Endometrial microvascular endothelial cells (primary cell): Measurements from ENCODE around the gene C2CD3. TPM values are rescaled to one million over a fixed set of nuclear protein-coding genes. Genes with fewer than 3 reads are reported as not detected.
"Not testable (repeated sequence)": the region's sequence is repeated elsewhere in the genome, so short reads cannot be mapped to it uniquely, and the experiment has no call there.

ENCODE experiments used
- in situ Hi-C: cut with HindIII; loops from 2 replicates; pipeline ENCODE4 v1.10.0; 2017; ENCODE audit warnings: low sequenced_read_pairs, low pct_unique_long_range_greater_than_20kb; ENCODE audit errors: inconsistent ontology term
- total RNA-seq: library from RNA; depleted of rRNA; stranded (reverse); fragments of >200 nt; gene quantifications from one replicate; pipeline ENCODE4 v1.2.3, GENCODE V29; 2015; ENCODE audit errors: inconsistent ontology term

Gene C2CD3
- total RNA-seq, 1 donor from 2014 or later, result 8.1 TPM

- in situ Hi-C loops, result no loop called here
Measured at GRCh38 chr11:73997120-73997770, 173.6 kb downstream of the C2CD3 start.

GRCh38 chr11:73996161-73996747 is 174.5 kb downstream of the C2CD3 start:
- in situ Hi-C loops, result no loop called here

GRCh38 chr11:73995731-73996130 is 175.1 kb downstream of the C2CD3 start:
- in situ Hi-C loops, result no loop called here

GRCh38 chr11:73995247-73995646 is 175.6 kb downstream of the C2CD3 start:
- in situ Hi-C loops, result no loop called here

- in situ Hi-C loops, result no loop called here
Measured at GRCh38 chr11:73991471-73992006, 179.3 kb downstream of the C2CD3 start.

GRCh38 chr11:73990730-73991129 is 180.1 kb downstream of the C2CD3 start:
- in situ Hi-C loops, result no loop called here

- in situ Hi-C loops, result no loop called here
Measured at GRCh38 chr11:73989156-73989555, 181.6 kb downstream of the C2CD3 start.

- in situ Hi-C loops, result no loop called here
Measured at GRCh38 chr11:73988227-73988626, 182.6 kb downstream of the C2CD3 start.

- in situ Hi-C loops, result not testable (repeated sequence)
Measured at GRCh38 chr11:73985661-73986060, 185.1 kb downstream of the C2CD3 start.

- in situ Hi-C loops, result no loop called here
Measured at GRCh38 chr11:73983741-73984538, 186.9 kb downstream of the C2CD3 start.

- in situ Hi-C loops, result no loop called here
Measured at GRCh38 chr11:73982990-73983740, 187.6 kb downstream of the C2CD3 start.

- in situ Hi-C loops, result no loop called here
Measured at GRCh38 chr11:73982595-73982989, 188.2 kb downstream of the C2CD3 start, which contains the start of gene UCP2. TSS of gene UCP2 (minus strand) at chr11:73982843. CDS start at chr11:73978378, 4,465 bp downstream.

GRCh38 chr11:73981051-73981805 is 189.6 kb downstream of the C2CD3 start:
- in situ Hi-C loops, result no loop called here

GRCh38 chr11:73980001-73980961 is 190.5 kb downstream of the C2CD3 start:
- in situ Hi-C loops, result no loop called here

- in situ Hi-C loops, result no loop called here
Measured at GRCh38 chr11:73978576-73979086, 192.2 kb downstream of the C2CD3 start.

- in situ Hi-C loops, result no loop called here
Measured at GRCh38 chr11:73977856-73978519, 192.8 kb downstream of the C2CD3 start.
